ENCODE measurements around the gene MIOS. TPM values are rescaled to one million over a fixed set of nuclear protein-coding genes. Genes with fewer than 3 reads are reported as not detected.
A peak's percentile ranks its signal among the peaks of the same experiment; 100 is the strongest.

The MIOS gene
- total and polyA plus RNA-seq, 2 of the 8 experiments (the other 6 are each of a cell fraction or from before 2014, with no cell fraction given): 15.5 to 50.7 TPM

DNA sequence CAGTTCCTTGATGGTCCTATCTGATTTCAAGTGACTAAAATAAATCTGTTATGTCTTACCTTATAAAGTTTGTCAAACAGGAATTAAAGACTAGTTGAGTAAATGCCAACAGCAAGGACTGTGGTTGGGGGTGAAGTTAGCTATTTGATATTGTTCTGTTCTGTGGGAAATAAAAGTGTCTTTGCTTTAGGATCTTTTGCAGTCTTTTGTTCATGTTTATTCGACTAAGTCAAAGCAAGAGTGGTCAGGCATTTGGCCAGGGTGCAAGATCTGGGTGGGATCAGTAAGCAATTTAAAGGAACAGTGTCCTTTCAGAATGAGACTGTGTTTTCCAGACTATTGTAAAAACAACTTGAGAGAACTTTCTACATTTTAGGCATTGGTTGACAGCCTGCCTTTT is 31.0 kb upstream of the MIOS start, which contains the start of gene COL28A1:
Gene COL28A1 (minus strand): TSS at position 183 of the 400 bp plus-strand sequence. CDS start 2,998 bp downstream, outside the sequence.
- no peak within 1 kb of the TSS for H3K23ac ChIP-seq (ENCODE audit: insufficient read length)
- no peak within 1 kb of the TSS for H4K8ac ChIP-seq (ENCODE audit: extremely low read depth, insufficient read depth, low read length)
- no peaks in the 10 kb centered on the region for H3K36me3 ChIP-seq (ENCODE audit: control insufficient read depth in 2 of 4, insufficient read depth in 4 of 4, low read length in 3 of 4)
- no peaks in the 10 kb centered on the region for H3K9me3 ChIP-seq (ENCODE audit: insufficient read depth in 2 of 2, low read depth in 1 of 2, low read length in 1 of 2)
- POLR2A ChIA-PET (ENCODE audit: partially characterized antibody): no interaction called here
- no peaks in the 10 kb centered on the region for H3K4me1 ChIP-seq (replicated peaks in 1 of 4; ENCODE audit: control insufficient read depth in 3 of 4, insufficient read depth in 4 of 4, low read length in 3 of 4)
- H2BK15ac ChIP-seq (ENCODE audit: low read length): no peak within 1 kb of the TSS
- H3K23me2 ChIP-seq (ENCODE audit: low read depth, low read length): no peaks in the 10 kb centered on the region
- WGBS, 2 experiments (ENCODE audit: extremely low coverage in 1 of 2, insufficient coverage in 1 of 2, insufficient read length in 1 of 2, insufficient replicate concordance in 2 of 2, low coverage in 1 of 2, low lambda C conversion rate in 2 of 2, missing lambda C conversion rate in 1 of 2): 75% methylated on average over 1 of the region's 1 CpG; no CpG with 5 or more reads in 1 of the 2 experiments
- H4K5ac ChIP-seq (ENCODE audit: insufficient read length, low read depth, low read length): no peak within 1 kb of the TSS
- H3K79me1 ChIP-seq (ENCODE audit: low read depth, low read length): no peaks in the 10 kb centered on the region
- H4K20me1 ChIP-seq (replicated peaks in 1 of 2; ENCODE audit: control insufficient read depth in 1 of 2, insufficient read depth in 2 of 2, low read length in 2 of 2): no peaks in the 10 kb centered on the region
- no peak within 1 kb of the TSS for H2BK12ac ChIP-seq (ENCODE audit: low read depth, low read length)
- H3K14ac ChIP-seq (ENCODE audit: insufficient read length): no peak within 1 kb of the TSS
- no peak within 1 kb of the TSS for H3K4me2 ChIP-seq (ENCODE audit: insufficient read depth in 1 of 2, low read depth in 2 of 2, low read length in 2 of 2)
- DNase-seq (ENCODE audit: low read depth in 1 of 2, low spot score in 2 of 2) (no peak), FAIRE-seq (no peak)
- H3K79me2 ChIP-seq (ENCODE audit: control insufficient read depth in 1 of 2, insufficient read depth in 2 of 2, low read length in 2 of 2): no peaks in the 10 kb centered on the region
- no peak within 1 kb of the TSS for H2AK5ac ChIP-seq (ENCODE audit: low read depth, low read length)
- peak within 1 kb of the TSS; percentile 70; the same call in 1 of the 2 replicates for H2AFZ ChIP-seq (ENCODE audit: low read length)
- H3K4ac ChIP-seq (replicated peaks; ENCODE audit: insufficient read length, low read depth, low read length): no peak within 1 kb of the TSS
- CTCF ChIA-PET (ENCODE audit: partially characterized antibody): no interaction called here
- no peak within 1 kb of the TSS for H3K9ac ChIP-seq (replicated peaks in 1 of 4; ENCODE audit: extremely low read depth in 1 of 4, low read depth in 3 of 4, low read length in 3 of 4)
- no peak within 1 kb of the TSS for H4K91ac ChIP-seq (replicated peaks; ENCODE audit: insufficient read length, low read length)
- H2BK5ac ChIP-seq (ENCODE audit: low read depth, low read length): no peak within 1 kb of the TSS
- no peaks in the 10 kb centered on the region for H3K27me3 ChIP-seq (replicated peaks in 1 of 4; ENCODE audit: control insufficient read depth in 3 of 4, extremely low read depth in 1 of 4, insufficient read depth in 3 of 4, low read length in 3 of 4)
- no peak within 1 kb of the TSS for H3K56ac ChIP-seq (replicated peaks; ENCODE audit: insufficient read length, low read depth, low read length)
- no peak within 1 kb of the TSS for H2BK20ac ChIP-seq (ENCODE audit: low read length)
- H2BK120ac ChIP-seq (replicated peaks; ENCODE audit: low read depth, low read length): no peak within 1 kb of the TSS
- no peak within 1 kb of the TSS for H3K4me3 ChIP-seq (ENCODE audit: extremely low read depth in 1 of 4, insufficient read depth in 2 of 4, low read depth in 3 of 4, low read length in 4 of 4)
- no peak within 1 kb of the TSS for H3K18ac ChIP-seq (ENCODE audit: extremely low read depth, low read length)
- H3K27ac ChIP-seq (ENCODE audit: low read depth, low read length): no peak within 1 kb of the TSS
- TF ChIP-seq BCL11A (IDR thresholded peaks at IDR 0.05; ENCODE audit: low read depth in 2 of 2, low read length in 2 of 2) (no peak), CTBP2 (IDR thresholded peaks at IDR 0.05; ENCODE audit: borderline replicate concordance, insufficient read depth, insufficient read length, low read length) (no peak), TCF12 (IDR thresholded peaks at IDR 0.05; ENCODE audit: low read depth, low read length) (no peak), TAF1 (IDR thresholded peaks at IDR 0.05; ENCODE audit: low read depth, low read length) (no peak), EP300 (IDR thresholded peaks at IDR 0.05; ENCODE audit: borderline replicate concordance in 1 of 2, low read depth in 2 of 2, low read length in 2 of 2) (no peak), NRF1 (IDR thresholded peaks at IDR 0.05; ENCODE audit: low read depth, low read length) (no peak), SUZ12 (IDR thresholded peaks at IDR 0.05; ENCODE audit: low read length) (no peak), BACH1 (IDR thresholded peaks at IDR 0.05; ENCODE audit: low read length) (no peak), CBX5 (IDR thresholded peaks at IDR 0.05; ENCODE audit: low read depth, low read length) (no peak), PHF8 (conservative IDR thresholded peaks at IDR 0.05; ENCODE audit: low read depth, low read length) (no peak), GABPA (IDR thresholded peaks at IDR 0.05; ENCODE audit: borderline replicate concordance, insufficient read depth, low read length) (no peak), SP2 (IDR thresholded peaks at IDR 0.05; ENCODE audit: low read length) (no peak), SIRT6 (IDR thresholded peaks at IDR 0.05; ENCODE audit: low read length) (no peak)
- TF ChIP-seq, protein P1, sequence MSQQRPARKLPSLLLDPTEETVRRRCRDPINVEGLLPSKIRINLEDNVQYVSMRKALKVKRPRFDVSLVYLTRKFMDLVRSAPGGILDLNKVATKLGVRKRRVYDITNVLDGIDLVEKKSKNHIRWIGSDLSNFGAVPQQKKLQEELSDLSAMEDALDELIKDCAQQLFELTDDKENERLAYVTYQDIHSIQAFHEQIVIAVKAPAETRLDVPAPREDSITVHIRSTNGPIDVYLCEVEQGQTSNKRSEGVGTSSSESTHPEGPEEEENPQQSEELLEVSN (IDR thresholded peaks at IDR 0.05): no peak

Data from H1 (cell line).